ENCODE measurements around the gene CEMIP. TPM values are rescaled to one million over a fixed set of nuclear protein-coding genes. Genes with fewer than 3 reads are reported as not detected.

Gene CEMIP
- total and polyA plus RNA-seq, 2 of the 8 experiments (the other 6 are each of a cell fraction or from before 2014, with no cell fraction given): 0.11 to 0.60 TPM

- TF ChIP-seq, protein P1, sequence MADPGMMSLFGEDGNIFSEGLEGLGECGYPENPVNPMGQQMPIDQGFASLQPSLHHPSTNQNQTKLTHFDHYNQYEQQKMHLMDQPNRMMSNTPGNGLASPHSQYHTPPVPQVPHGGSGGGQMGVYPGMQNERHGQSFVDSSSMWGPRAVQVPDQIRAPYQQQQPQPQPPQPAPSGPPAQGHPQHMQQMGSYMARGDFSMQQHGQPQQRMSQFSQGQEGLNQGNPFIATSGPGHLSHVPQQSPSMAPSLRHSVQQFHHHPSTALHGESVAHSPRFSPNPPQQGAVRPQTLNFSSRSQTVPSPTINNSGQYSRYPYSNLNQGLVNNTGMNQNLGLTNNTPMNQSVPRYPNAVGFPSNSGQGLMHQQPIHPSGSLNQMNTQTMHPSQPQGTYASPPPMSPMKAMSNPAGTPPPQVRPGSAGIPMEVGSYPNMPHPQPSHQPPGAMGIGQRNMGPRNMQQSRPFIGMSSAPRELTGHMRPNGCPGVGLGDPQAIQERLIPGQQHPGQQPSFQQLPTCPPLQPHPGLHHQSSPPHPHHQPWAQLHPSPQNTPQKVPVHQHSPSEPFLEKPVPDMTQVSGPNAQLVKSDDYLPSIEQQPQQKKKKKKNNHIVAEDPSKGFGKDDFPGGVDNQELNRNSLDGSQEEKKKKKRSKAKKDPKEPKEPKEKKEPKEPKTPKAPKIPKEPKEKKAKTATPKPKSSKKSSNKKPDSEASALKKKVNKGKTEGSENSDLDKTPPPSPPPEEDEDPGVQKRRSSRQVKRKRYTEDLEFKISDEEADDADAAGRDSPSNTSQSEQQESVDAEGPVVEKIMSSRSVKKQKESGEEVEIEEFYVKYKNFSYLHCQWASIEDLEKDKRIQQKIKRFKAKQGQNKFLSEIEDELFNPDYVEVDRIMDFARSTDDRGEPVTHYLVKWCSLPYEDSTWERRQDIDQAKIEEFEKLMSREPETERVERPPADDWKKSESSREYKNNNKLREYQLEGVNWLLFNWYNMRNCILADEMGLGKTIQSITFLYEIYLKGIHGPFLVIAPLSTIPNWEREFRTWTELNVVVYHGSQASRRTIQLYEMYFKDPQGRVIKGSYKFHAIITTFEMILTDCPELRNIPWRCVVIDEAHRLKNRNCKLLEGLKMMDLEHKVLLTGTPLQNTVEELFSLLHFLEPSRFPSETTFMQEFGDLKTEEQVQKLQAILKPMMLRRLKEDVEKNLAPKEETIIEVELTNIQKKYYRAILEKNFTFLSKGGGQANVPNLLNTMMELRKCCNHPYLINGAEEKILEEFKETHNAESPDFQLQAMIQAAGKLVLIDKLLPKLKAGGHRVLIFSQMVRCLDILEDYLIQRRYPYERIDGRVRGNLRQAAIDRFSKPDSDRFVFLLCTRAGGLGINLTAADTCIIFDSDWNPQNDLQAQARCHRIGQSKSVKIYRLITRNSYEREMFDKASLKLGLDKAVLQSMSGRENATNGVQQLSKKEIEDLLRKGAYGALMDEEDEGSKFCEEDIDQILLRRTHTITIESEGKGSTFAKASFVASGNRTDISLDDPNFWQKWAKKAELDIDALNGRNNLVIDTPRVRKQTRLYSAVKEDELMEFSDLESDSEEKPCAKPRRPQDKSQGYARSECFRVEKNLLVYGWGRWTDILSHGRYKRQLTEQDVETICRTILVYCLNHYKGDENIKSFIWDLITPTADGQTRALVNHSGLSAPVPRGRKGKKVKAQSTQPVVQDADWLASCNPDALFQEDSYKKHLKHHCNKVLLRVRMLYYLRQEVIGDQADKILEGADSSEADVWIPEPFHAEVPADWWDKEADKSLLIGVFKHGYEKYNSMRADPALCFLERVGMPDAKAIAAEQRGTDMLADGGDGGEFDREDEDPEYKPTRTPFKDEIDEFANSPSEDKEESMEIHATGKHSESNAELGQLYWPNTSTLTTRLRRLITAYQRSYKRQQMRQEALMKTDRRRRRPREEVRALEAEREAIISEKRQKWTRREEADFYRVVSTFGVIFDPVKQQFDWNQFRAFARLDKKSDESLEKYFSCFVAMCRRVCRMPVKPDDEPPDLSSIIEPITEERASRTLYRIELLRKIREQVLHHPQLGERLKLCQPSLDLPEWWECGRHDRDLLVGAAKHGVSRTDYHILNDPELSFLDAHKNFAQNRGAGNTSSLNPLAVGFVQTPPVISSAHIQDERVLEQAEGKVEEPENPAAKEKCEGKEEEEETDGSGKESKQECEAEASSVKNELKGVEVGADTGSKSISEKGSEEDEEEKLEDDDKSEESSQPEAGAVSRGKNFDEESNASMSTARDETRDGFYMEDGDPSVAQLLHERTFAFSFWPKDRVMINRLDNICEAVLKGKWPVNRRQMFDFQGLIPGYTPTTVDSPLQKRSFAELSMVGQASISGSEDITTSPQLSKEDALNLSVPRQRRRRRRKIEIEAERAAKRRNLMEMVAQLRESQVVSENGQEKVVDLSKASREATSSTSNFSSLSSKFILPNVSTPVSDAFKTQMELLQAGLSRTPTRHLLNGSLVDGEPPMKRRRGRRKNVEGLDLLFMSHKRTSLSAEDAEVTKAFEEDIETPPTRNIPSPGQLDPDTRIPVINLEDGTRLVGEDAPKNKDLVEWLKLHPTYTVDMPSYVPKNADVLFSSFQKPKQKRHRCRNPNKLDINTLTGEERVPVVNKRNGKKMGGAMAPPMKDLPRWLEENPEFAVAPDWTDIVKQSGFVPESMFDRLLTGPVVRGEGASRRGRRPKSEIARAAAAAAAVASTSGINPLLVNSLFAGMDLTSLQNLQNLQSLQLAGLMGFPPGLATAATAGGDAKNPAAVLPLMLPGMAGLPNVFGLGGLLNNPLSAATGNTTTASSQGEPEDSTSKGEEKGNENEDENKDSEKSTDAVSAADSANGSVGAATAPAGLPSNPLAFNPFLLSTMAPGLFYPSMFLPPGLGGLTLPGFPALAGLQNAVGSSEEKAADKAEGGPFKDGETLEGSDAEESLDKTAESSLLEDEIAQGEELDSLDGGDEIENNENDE (IDR thresholded peaks at IDR 0.05; ENCODE audit: insufficient replicate concordance, low read length): no peak
- no peak for TF ChIP-seq POU5F1 (IDR thresholded peaks at IDR 0.05; ENCODE audit: low read depth, low read length)
- peak; percentile 65; the same call in 1 of the 2 replicates for TF ChIP-seq KDM1A (IDR thresholded peaks at IDR 0.05; ENCODE audit: borderline replicate concordance, low read length)
These were observed 578 bp upstream of the CEMIP start (continued) for GRCh38 chr15:80778621-80778963.
